HTR-8/SVneo (cell line): ENCODE data around the gene STRN3.
A peak's percentile ranks its signal among the peaks of the same experiment; 100 is the strongest.

Experiments
- DNase-seq: peaks from one replicate; pipeline ENCODE4 v3.0.0; 2011; ENCODE audit warnings: low spot score, mixed read lengths; ENCODE audit not compliant: insufficient read length
- FAIRE-seq: peaks from 2 replicates; lab custom pipeline; 2011; peaks lifted over from hg19 to GRCh38; lab: Jason Lieb, UNC

The STRN3 gene

DNA sequence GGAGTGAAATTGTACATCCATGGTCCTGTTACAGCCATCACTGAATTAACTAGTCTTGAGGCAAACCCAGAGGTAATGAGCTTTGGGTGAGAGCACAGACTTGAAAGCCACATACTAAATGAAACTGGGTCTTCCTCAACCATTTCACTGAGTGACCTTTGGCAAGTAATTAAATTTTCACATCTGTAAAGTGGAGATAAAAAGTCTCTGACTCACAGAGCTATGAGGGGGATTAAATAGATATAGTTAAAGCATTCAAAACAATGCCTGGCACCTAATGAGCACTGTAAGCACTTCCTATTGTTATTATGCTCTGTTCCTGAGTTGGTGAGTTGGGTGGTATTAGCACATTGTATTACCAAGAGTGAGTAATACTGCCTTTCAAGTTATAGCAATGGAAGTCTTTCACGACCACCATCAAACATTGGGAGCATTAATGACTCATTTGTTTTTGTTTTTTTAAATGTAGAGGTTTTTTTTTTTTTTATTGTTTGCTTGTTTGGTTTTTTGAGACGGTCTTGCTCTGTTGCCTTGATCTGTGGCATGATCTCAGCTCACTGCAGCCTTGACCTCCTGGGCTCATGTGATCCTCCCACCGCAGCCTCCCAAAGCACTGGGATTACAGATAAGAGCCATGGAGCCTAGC, 12.5 kb upstream of the STRN3 start:
- DNase-seq: no peak
- FAIRE-seq: peak; percentile 28

DNA sequence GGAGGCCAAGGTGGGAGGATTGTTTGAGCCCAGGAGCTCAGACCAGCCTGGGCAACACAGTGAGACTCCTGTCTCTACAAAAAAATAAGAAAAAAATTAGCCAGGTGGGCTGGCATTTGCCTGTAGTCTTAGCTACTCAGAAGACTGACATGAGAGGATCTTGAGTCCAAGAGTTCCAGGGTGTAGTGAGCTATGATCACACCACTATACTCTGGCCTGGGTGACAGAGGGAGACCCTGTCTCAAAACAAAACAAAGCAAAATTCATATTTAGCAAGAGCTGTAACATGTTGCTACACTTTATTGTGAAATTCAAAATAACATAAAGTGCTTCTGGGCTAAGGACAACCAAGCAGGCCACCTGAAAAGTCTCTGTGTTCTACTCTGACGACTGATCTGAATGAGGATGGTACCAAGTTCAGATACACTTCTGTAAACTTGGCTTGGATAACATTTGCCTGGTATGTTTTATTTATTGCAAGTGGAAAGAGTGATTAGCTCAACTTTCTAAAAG, 11.6 kb upstream of the STRN3 start:
- no peak for FAIRE-seq
- no peak for DNase-seq

DNA sequence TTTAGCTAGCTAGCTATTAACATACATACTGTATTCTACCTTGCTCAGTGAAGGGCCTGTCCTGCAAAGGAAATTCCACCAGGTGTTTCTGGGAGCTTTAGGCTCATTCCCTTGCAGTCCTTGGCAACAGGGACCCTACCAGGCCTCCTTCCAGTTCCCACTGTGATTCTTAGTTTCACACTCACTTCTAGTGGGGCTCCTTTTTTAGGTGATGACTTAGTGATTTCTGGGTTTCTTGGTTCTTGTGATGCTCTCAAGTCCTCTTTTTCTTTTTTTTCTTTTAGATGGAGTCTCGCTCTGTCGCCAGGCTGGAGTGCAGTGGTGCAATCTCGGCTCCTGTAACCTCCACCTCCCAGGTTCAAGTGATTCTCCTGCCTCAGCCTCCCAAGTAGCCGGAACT, 10.4 kb upstream of the STRN3 start:
- no peak for FAIRE-seq
- DNase-seq: no peak

DNA sequence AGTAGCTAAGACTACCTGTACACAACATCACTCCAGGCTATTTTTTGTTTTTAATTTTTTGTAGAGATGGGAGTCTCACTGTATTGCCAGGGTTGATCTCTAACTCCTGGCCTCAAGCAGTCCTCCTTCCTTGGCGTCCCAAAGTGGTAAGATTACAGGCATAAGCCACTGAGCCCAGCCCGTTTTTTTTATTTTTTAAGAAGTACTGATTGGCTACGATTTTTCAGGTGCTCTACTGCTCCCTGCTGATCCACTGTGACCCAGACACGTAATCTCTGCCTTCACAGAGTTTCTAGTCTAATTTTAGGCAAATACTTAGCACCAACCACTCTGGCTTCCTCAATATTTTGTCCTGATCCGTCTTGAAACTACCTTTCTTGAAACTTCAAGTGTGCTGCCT, 4.3 kb upstream of the STRN3 start:
- FAIRE-seq (no peak), DNase-seq (no peak)

DNA sequence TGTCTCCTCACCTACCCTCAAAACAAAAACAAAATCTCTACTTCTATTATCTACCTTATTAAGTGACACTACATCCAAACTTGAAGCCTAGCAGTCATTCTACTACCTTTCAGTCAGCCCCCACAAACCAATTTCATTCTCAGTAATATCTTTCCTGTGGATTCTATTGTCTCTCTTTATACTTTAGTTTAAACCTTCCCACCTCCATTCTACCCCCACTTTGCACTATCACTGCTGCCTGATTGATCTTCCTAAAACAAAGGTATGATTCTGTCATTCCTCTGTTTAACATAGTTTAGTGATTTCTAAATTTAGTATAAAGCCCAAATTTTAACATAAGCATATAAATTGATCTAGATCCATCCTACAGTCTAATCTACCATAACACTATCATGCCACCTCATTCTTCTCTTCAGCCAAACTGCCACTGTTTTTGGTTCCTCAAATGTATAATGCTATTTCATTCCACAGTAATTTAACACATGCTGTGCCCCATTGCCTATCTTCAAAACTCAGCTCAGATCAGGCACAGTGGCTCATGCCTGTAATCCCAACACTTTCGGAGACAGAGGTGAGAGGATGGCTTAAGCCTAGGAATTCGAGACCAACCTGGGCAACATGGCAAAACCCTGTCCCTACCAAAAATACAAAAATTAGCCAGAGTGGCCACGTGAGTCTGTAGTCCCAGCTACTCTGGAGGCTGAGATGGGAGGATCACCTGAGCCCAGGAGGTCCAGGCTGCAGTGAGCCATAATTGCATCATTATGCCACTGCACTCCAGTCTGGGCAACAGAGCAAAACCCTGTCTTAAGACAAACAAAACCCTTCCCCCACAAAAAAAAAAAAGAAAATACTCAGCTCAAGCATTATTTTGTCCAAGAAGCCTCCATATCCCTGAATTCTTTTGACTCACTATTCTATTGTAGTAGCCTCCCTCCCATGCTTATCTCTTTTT, 3.1 kb upstream of the STRN3 start:
- no peak for DNase-seq
- peak; percentile 79 for FAIRE-seq

DNA sequence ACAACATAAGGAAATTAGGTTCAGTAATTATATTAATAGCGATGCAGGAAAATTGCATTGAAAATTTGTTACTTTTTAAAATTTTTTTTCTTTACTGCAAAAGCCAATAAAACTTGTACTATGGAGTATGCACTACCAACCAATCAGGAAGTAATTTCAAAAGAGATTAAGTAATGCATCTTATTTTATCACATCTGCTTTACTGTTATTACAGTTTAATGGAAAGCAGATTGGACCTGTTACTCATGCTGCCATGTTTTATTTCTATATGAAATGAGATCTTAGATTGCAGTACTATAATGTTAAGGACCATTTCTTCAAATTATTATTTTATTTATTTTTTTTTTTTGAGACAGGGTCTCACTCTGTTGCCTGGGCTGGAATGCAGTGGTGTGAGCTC, 1.7 kb upstream of the STRN3 start:
- FAIRE-seq (no peak), DNase-seq (no peak)

DNA sequence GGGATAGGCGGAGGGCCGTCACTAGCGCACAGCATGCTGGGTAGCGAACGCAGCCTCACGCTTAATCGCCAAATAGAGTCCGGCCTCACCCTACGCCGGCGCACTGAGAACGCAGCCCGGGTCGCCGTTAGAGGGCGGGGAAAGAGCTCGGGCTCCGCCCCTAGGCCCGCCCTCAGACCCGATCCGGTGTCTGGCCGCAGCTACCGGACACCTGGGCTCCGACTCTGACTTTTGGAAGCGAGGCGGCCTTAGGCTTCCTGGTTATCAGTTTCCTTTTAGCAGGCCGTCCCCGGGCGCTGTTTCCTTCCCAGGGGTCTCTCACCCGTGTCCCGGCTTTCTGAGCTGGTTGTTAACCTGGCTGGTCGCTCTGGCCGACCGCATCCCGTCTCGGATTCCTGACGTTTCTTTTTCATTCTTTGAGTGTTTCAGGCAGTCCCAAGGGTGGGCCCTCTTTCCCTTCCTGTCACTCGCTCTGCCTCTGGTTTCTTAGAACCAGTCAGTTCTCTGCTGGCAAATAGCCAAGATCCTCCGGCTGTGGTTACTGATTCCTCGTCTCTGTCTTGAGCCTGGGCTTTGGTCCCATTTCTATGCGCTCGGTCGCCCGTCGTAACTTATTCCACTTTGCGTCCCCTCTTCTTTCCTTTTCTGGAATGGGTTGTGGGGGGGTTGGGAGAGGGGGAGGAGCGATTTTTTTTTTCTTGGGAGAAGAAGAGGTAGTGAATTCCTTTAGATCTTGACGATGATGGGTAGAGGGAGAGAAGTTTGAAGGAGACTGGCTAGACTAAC, 464 bp upstream of the STRN3 start:
- FAIRE-seq: peak; percentile 99
- DNase-seq: peak; percentile 99

DNA sequence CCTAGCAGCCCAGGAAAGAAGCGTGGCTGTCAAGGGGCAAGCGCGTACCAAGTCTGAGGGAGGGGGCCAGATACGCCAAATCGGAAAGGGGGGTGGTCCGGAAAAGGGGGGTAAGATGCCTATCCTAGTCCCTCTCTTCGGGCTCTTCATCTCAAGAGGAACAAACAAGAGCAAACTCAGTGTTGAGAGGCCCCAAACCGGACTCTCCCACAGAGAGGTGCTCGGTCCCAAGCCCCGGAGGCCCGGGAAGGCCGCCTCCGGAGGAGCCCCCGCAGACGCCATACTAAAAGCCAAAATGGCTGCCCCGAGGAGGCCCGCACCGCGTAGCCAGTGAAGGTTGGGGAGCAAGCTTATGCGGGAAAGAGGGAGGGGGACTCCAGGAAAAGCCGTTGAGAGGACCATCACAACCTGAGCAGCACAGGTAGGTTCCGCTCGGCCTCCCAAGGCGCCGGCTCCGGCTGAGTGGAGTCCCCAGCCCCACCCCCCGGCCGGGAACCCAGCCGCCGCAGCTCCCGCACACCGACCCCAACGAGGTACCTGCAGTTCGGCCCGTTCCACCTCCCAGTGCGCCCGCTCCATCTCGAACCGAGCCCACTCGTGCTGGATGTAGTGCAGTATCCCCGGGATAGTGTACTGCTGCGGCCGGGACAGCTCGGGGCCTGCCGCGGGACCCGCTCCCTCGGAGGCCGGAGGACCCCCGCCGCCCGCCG, 657 bp downstream of the STRN3 start, which contains the start of gene AP4S1:
TSS of gene AP4S1 (plus strand) at position 283 of the 710 bp plus-strand sequence. CDS start 40,548 bp downstream, outside the sequence.
- DNase-seq (peak; percentile 45), FAIRE-seq (peak; percentile 83)

DNA sequence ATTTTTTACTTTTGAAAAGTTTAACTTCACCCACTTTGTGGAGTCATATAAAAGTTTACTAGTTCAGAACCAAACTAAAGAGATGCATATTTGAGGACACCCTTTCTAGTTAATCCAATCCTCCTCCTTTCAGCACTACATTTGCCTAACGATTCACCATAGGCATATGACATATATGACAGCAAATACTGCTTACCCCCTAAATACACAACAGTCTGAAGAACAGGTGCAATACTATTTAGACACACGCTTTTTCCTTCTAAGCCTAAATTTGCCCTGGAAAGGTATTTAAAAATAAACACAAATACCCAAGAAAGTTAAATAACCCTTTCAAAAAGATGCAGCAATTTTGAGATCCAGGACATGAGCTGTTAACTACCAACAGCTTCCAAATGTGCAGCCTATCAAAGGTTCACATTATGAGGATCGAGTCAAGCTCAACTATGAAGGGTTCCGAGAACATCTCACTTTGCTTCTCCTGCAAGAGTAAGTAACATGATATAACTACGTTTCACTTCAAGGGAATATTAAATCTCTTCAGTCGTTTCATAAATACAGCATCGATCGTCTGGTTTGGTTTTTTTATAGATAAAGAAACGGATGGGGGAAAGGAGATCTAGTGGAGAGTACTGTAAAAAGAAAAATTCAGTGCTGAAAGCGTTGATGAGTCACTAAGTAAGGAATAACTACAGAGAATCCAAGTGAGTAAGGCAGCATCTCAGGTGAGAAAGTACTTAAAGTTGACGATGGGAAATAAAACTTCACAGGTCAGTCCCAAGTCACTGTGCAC, 1.4 kb downstream of the STRN3 start:
- DNase-seq (no peak), FAIRE-seq (no peak)

DNA sequence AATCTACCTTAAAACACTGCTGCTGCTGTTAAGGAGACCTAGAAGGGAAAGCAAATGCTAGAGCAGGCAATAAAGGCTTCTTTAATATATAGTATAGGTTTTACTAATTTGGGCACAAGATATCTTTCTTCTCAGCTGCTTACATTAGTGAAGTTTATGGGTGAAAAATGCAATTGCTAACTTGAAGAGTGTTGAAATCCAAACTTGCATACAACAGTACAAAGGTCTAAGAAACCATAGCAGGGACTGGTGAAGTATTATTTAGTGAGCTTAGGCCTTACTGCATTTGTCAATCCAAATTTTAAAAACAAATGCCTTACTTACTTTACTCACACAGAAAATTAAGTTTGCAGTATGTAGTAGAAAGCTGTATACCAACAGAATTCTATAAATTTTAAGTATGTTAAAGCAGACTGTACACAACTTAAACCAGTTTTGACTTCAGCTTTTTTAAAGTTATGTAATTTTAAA, 2.1 kb downstream of the STRN3 start:
- no peak for DNase-seq
- FAIRE-seq: no peak

DNA sequence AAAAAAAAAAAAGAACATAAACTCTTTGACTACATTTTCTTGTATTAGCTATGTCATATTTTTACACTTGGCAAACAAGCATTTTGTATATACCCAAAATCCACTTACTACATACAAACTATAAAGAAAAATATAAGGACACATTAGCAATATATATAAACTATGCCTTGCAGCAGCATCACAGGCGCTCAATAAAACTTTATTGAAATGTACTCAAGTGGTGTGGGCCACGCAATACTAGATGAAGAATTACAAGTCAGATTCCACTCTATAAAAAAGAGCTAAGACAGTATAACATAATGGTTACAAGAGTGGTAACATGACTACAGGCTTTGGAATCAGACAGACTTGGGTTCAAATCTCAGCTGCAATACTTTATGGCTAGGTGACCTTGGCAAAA, 3.8 kb downstream of the STRN3 start:
- FAIRE-seq (no peak), DNase-seq (no peak)

DNA sequence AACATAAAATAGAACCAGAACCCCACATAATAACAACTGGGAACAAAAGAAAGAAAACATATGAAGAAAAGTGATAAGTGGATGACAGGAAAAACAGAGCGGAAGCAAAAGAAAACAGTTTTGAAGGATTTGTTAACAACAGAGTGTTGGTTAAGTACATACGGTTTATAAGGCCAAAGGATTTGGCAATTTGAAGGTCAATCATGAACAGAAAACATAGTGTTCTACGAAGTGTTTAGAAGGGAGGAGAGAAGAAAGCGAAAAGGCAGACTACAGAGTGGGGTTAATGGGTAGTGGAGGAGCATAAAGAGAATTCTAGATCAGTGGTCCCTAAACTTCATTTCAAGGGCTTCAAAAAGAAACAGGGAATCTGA, 4.6 kb downstream of the STRN3 start:
- no peak for FAIRE-seq
- DNase-seq: no peak

DNA sequence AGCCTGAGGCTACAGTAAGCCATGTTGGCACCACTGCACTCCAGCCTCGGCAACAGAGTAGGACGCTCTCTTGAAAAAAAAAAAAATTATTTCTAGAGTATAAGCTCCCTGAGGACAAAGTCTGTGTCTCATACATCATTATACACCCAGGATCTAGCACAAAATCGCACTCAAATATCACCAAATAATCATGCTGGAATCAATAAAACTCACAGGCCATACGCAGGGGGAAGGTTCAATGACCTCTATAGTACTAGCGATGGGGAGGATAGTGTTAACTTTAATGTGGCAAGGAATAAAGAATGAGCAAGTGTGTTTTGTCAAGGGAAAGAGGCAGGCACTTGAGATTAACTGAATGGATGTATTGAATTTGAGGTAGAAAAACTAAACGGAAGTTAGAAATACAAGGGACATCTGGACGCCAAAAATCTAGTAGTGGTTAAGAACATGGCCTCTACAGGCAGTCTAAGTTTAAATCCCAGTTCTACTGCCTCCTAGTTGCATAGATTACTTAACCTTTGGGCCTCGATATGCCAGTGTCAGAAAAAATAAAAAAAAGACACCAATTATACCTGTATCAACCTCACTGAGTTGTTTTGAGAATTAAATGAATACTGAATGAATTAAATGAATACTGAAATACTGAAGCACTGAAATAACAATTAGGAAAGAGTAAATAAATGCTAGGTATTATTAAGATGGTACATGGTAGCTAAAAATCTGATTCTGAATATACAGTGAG, 5.2 kb downstream of the STRN3 start:
- no peak for DNase-seq
- FAIRE-seq: peak; percentile 86

DNA sequence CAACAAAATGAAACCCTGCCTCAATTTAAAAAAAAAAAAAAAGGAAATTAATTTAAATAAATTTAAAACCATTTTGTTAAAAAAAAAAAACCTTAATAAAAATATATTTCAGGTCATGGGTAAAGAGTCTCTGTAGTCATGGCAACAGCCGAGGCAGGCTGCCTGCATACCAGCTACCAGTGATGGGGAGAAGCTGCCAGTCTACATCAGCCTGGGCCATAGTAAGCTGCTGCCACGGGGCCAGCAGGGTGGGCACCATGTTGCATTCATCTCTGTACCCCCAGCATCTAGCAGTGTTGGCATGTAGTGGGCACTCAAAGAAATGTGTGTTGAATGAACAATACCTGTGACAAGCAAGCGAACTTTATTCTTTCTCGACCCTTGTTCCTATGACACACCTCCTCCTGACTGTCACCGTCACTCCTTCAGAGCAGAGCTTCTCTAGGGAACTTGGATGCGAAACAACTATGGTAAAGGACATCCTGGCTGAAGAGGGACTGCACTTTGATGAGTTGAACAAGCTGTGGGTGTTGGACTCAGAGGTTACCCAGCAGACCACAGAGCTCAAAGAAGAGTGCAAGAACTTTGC, 8.0 kb downstream of the STRN3 start:
- DNase-seq: no peak
- FAIRE-seq: peak; percentile 85

DNA sequence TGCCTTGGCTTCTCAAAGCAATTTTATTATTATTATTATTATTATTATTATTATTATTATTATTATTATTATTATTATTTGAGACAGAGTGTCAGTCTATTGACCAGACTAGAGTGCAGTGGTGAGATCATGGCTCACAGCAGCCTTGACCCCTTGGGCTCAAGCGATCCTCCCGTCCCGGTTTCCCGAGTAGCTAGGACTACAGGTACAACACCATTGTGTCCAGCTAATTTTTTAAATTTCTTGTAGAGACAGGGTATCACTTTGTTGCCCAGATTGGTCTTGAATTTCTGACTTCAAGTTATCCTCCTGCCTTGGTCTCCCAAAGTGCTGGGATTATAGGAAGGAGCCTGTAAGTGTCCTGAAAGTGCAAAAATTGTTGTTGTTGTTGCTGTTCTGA, 12.3 kb downstream of the STRN3 start:
- FAIRE-seq (no peak), DNase-seq (no peak)

DNA sequence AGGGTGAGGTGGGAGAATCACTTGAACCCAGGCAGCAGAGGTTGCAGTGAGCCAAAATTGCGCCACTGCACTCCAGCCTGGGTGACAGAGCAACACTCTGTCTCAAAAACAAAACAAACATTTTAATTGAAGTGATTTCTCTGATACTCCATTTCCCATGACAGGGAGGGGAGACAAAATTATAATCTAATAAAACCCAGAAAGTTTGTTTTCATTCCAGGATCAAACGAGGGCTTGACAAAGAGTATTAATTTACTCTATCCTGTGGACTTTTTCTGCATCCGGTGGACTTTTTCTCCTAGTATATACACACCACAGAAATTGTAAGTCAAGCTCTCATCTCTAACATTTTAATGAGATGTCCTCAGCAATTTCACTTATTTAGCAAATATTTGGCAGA, 15.2 kb downstream of the STRN3 start:
- no peak for FAIRE-seq
- DNase-seq: no peak

DNA sequence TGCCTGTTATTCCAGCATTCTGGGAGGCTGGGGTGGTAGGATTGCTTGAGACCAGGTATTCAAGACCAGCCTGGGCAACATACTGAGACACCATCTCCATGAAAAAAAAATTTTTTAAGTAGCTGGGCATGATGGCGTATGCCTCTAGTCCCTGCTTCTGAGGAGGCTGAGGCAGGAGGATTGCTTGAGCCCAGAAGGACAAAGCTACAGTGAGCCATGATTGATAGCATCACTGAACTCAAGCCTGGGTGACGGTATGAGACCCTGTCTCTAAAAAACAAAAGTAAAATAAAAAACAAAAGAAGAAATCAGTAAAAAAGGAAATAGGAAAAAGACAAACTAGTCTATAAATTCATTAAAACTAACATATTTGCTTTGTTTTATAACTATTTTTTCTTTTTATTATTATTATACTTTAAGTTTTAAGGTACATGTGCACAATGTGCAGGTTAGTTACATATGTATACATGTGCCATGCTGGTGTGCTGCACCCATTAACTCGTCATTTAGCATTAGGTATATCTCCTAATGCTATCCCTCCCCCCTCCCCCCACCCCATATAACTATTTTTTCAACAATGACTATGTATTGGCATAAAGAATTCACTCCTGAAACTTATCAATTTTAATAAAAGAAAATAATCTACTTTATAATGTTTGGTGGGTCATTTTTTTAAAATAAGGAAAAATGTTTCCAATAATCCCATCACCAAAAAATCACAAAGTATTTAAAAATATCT, 16.2 kb downstream of the STRN3 start:
- FAIRE-seq (no peak), DNase-seq (no peak)
